GM12891 (cell line): ENCODE data around the gene GCSAM.

Experiments used
- POLR2A ChIP-seq: IDR thresholded peaks from 2 replicates; pipeline ENCODE4 v1.6.1; 2011; ENCODE audit warnings: low read depth, low read length, control low read depth
- POLR2AphosphoS5 ChIP-seq: IDR thresholded peaks from 2 replicates; pipeline ENCODE4 v1.6.1; 2011; ENCODE audit warnings: low read depth, low read length, control low read depth
- SPI1 ChIP-seq: IDR thresholded peaks from 2 replicates; pipeline ENCODE4 v1.6.1; 2011; ENCODE audit warnings: low read depth, low read length, control low read depth
- TAF1 ChIP-seq: IDR thresholded peaks from 2 replicates; pipeline ENCODE4 v1.6.1; 2011; ENCODE audit warnings: low read depth, low read length, control low read depth

- TF ChIP-seq POLR2AphosphoS5 (no peak), TAF1 (no peak), SPI1 (no peak), POLR2A (no peak)
These were observed 23.7 kb downstream of the GCSAM start for GRCh38 chr3:112109322-112109721.
